GM12873 (cell line): ENCODE measurements around the gene SCN4B.

Source experiments
- CTCF ChIP-seq: IDR thresholded peaks from 2 replicates; pipeline ENCODE4 v1.5.1; 2012; ENCODE audit warnings: low read depth, mild to moderate bottlenecking, moderate library complexity, low read length, control low read depth; ENCODE audit not compliant: insufficient read depth; ENCODE audit errors: missing control alignments

The SCN4B gene

GRCh38 chr11:118126082-118126838 lies 26.4 kb downstream of the SCN4B start:
- TF ChIP-seq CTCF, result no peak

GRCh38 chr11:118124929-118125535 lies 27.6 kb downstream of the SCN4B start:
- no peak for TF ChIP-seq CTCF

GRCh38 chr11:118120793-118121192 lies 31.8 kb downstream of the SCN4B start:
- no peak for TF ChIP-seq CTCF

- no peak for TF ChIP-seq CTCF
Measured at GRCh38 chr11:118117790-118118601, 34.6 kb downstream of the SCN4B start.

GRCh38 chr11:118115048-118115447 lies 37.6 kb downstream of the SCN4B start:
- TF ChIP-seq CTCF, result no peak

GRCh38 chr11:118114266-118114665 lies 38.4 kb downstream of the SCN4B start:
- TF ChIP-seq CTCF, result no peak
